HEK293 (cell line): Measurements from ENCODE around the gene SCUBE1.

Source experiments
- CTCF ChIA-PET: fragments of 350-600 bp; formaldehyde crosslinking; extraction: SDS; loops from one replicate; lab custom pipeline; 2021; ENCODE audit warnings: antibody characterized with exemption; lab: Yijun Ruan, JAX
- POLR2A ChIA-PET: fragments of 300-600 bp; formaldehyde crosslinking; extraction: SDS; loops from one replicate; lab custom pipeline; 2020; ENCODE audit warnings: antibody characterized with exemption, inconsistent platforms; lab: Yijun Ruan, JAX
- H3K27ac ChIP-seq: fragments of 200-500 bp; sonication (Bioruptor generic); 2 replicates; pipeline ENCODE4 v1.5.1; 2014; ENCODE audit warnings: low read depth, low read length, control low read depth, inconsistent platforms; ENCODE audit errors: extremely low read depth
- H3K36me3 ChIP-seq, 2 experiments: fragments of 200-500 bp in 1 of 2; sonication (Bioruptor generic) in 1 of 2; 1 replicate in 1 of 2; 2 replicates in 1 of 2; pipeline ENCODE4 v1.5.1; 2014 to 2017; ENCODE audit warnings: inconsistent platforms in 2 of 2, low read length in 2 of 2; ENCODE audit not compliant: control insufficient read depth in 2 of 2, insufficient read depth in 1 of 2
- H3K4me1 ChIP-seq: fragments of 200-500 bp; sonication (Bioruptor generic); 2 replicates; pipeline ENCODE4 v1.5.1; 2014; ENCODE audit warnings: mild to moderate bottlenecking, low read length, inconsistent platforms; ENCODE audit not compliant: control insufficient read depth, insufficient read depth
- H3K4me3 ChIP-seq: 2 replicates; pipeline ENCODE4 v1.5.1; 2011; ENCODE audit warnings: low read depth, mild to moderate bottlenecking, control low read depth, low read length, moderate library complexity
- H3K9me3 ChIP-seq: fragments of 200-500 bp; sonication (Bioruptor generic); 2 replicates; pipeline ENCODE4 v1.5.1; 2014; ENCODE audit warnings: low read depth, low read length, inconsistent platforms; ENCODE audit not compliant: control insufficient read depth, insufficient read depth
- HOXC10 ChIP-seq: sonication (generic); formaldehyde crosslinking; IDR thresholded peaks from 2 replicates; pipeline ENCODE4 v1.8.1; 2023; ENCODE audit warnings: mild to moderate bottlenecking, missing genetic modification reagents
- KLF8 ChIP-seq: fragments of 450-650 bp; formaldehyde crosslinking; IDR thresholded peaks from 2 replicates; pipeline ENCODE4 v1.5.1; 2016; ENCODE audit warnings: missing biosample characterization, missing genetic modification characterization
- MYNN ChIP-seq: fragments of 450-650 bp; formaldehyde crosslinking; IDR thresholded peaks from 2 replicates; pipeline ENCODE4 v1.5.1; 2016; ENCODE audit warnings: missing biosample characterization, missing genetic modification characterization, borderline replicate concordance
- PRDM1 ChIP-seq: fragments of 450-650 bp; formaldehyde crosslinking; IDR thresholded peaks from 2 replicates; pipeline ENCODE4; 2016; ENCODE audit warnings: missing biosample characterization, missing genetic modification characterization
- PRDM4 ChIP-seq: fragments of 450-650 bp; formaldehyde crosslinking; IDR thresholded peaks from 2 replicates; pipeline ENCODE4 v1.5.1; 2017; ENCODE audit warnings: missing biosample characterization, missing genetic modification characterization
- RBAK ChIP-seq: fragments of 450-650 bp; formaldehyde crosslinking; IDR thresholded peaks from 2 replicates; pipeline ENCODE4 v1.5.1; 2016; ENCODE audit warnings: missing biosample characterization, missing genetic modification characterization
- WT1 ChIP-seq: fragments of 450-650 bp; formaldehyde crosslinking; IDR thresholded peaks from 2 replicates; pipeline ENCODE4 v1.5.1; 2016; ENCODE audit warnings: missing biosample characterization, missing genetic modification characterization
- ZFP3 ChIP-seq: fragments of 450-650 bp; formaldehyde crosslinking; IDR thresholded peaks from 2 replicates; pipeline ENCODE4 v1.5.1; 2016; ENCODE audit warnings: low read depth, missing biosample characterization, missing genetic modification characterization
- ZNF10 ChIP-seq: fragments of 450-650 bp; formaldehyde crosslinking; IDR thresholded peaks from 2 replicates; pipeline ENCODE4 v1.5.1; 2017; ENCODE audit warnings: missing biosample characterization, missing genetic modification characterization
- ZNF112 ChIP-seq: fragments of 450-650 bp; formaldehyde crosslinking; IDR thresholded peaks from 2 replicates; pipeline ENCODE4 v1.5.0; 2017; ENCODE audit warnings: missing biosample characterization, missing genetic modification characterization
- ZNF19 ChIP-seq: fragments of 450-650 bp; formaldehyde crosslinking; IDR thresholded peaks from 2 replicates; pipeline ENCODE4; 2016; ENCODE audit warnings: missing biosample characterization, missing genetic modification characterization, low read depth
- ZNF2 ChIP-seq: fragments of 450-650 bp; formaldehyde crosslinking; IDR thresholded peaks from 2 replicates; pipeline ENCODE4 v1.5.1; 2016; ENCODE audit warnings: missing biosample characterization, missing genetic modification characterization
- ZNF214 ChIP-seq: fragments of 450-650 bp; formaldehyde crosslinking; IDR thresholded peaks from 2 replicates; pipeline ENCODE4 v1.5.1; 2017; ENCODE audit warnings: missing biosample characterization, mild to moderate bottlenecking, missing genetic modification characterization, borderline replicate concordance
- ZNF23 ChIP-seq: fragments of 450-650 bp; formaldehyde crosslinking; IDR thresholded peaks from 2 replicates; pipeline ENCODE4 v1.5.1; 2016; ENCODE audit warnings: missing biosample characterization, missing genetic modification characterization, borderline replicate concordance
- ZNF24 ChIP-seq: fragments of 450-650 bp; formaldehyde crosslinking; IDR thresholded peaks from 2 replicates; pipeline ENCODE4 v1.5.1; 2016; ENCODE audit warnings: missing biosample characterization, missing genetic modification characterization
- ZNF274 ChIP-seq, 2 experiments: fragments of 200-500 bp in 1 of 2; fragments of 450-650 bp in 1 of 2; sonication (Bioruptor generic) in 1 of 2; formaldehyde crosslinking in 1 of 2; IDR thresholded peaks; 2 replicates each; pipeline versions ENCODE4 v1.5.1 to v1.6.1; 2014 to 2016; ENCODE audit warnings: borderline replicate concordance in 1 of 2, inconsistent platforms in 1 of 2, low read length in 1 of 2, missing biosample characterization in 1 of 2, missing genetic modification characterization in 1 of 2
- ZNF311 ChIP-seq: fragments of 450-650 bp; formaldehyde crosslinking; IDR thresholded peaks from 2 replicates; pipeline ENCODE4 v1.5.1; 2017; ENCODE audit warnings: missing biosample characterization, missing genetic modification characterization, borderline replicate concordance
- ZNF433 ChIP-seq: fragments of 450-650 bp; formaldehyde crosslinking; IDR thresholded peaks from 2 replicates; pipeline ENCODE4 v1.5.1; 2016; ENCODE audit warnings: missing biosample characterization, missing genetic modification characterization, low read depth
- ZNF510 ChIP-seq: fragments of 450-650 bp; formaldehyde crosslinking; IDR thresholded peaks from 2 replicates; pipeline ENCODE4 v1.5.1; 2018; ENCODE audit warnings: mild to moderate bottlenecking, missing genetic modification characterization, missing biosample characterization; ENCODE audit not compliant: insufficient replicate concordance
- ZNF596 ChIP-seq: fragments of 450-650 bp; IDR thresholded peaks from 2 replicates; pipeline ENCODE4 v1.5.0; 2018; ENCODE audit warnings: missing biosample characterization, mild to moderate bottlenecking, missing genetic modification characterization, moderate library complexity
- ZNF621 ChIP-seq: fragments of 450-650 bp; formaldehyde crosslinking; IDR thresholded peaks from 2 replicates; pipeline ENCODE4 v1.5.1; 2017; ENCODE audit warnings: missing biosample characterization, missing genetic modification characterization
- TF ChIP-seq, protein P1 (sequence below): fragments of 450-650 bp; formaldehyde crosslinking; IDR thresholded peaks from 2 replicates; pipeline ENCODE4 v1.5.1; 2016; ENCODE audit warnings: missing biosample characterization, missing genetic modification characterization
- TF ChIP-seq, protein P2 (sequence below): fragments of 450-650 bp; formaldehyde crosslinking; IDR thresholded peaks from 2 replicates; pipeline ENCODE4 v1.5.1; 2016; ENCODE audit warnings: missing biosample characterization, missing genetic modification characterization
- TF ChIP-seq, protein P3 (sequence below): IDR thresholded peaks from 2 replicates; pipeline ENCODE4 v1.6.1; 2011; ENCODE audit warnings: mild to moderate bottlenecking, low read depth, low read length, borderline replicate concordance
- TF ChIP-seq, protein P4 (sequence below): fragments of 450-650 bp; formaldehyde crosslinking; optimal IDR thresholded peaks from 2 replicates; pipeline ENCODE3; 2016; ENCODE audit warnings: missing biosample characterization, mild to moderate bottlenecking, missing genetic modification characterization

Gene SCUBE1

GRCh38 chr22:43303751-43304150 is 39.4 kb downstream of the SCUBE1 start (continued):
- no peak for TF ChIP-seq ZNF510 (tag by site-specific recombination)
- no peak for TF ChIP-seq KLF8 (tag by site-specific recombination)
- TF ChIP-seq ZNF311 (tag by site-specific recombination), result no peak
- TF ChIP-seq, protein P1, sequence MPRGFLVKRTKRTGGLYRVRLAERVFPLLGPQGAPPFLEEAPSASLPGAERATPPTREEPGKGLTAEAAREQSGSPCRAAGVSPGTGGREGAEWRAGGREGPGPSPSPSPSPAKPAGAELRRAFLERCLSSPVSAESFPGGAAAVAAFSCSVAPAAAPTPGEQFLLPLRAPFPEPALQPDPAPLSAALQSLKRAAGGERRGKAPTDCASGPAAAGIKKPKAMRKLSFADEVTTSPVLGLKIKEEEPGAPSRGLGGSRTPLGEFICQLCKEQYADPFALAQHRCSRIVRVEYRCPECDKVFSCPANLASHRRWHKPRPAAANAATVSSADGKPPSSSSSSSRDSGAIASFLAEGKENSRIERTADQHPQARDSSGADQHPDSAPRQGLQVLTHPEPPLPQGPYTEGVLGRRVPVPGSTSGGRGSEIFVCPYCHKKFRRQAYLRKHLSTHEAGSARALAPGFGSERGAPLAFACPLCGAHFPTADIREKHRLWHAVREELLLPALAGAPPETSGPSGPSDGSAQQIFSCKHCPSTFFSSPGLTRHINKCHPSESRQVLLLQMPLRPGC (tag by site-specific recombination), result no peak
- TF ChIP-seq ZNF10 (tag by site-specific recombination), result no peak
- TF ChIP-seq WT1, result no peak
- TF ChIP-seq PRDM1 (tag by site-specific recombination), result no peak
- no peak for TF ChIP-seq PRDM4 (tag by site-specific recombination)
- TF ChIP-seq, protein P2, sequence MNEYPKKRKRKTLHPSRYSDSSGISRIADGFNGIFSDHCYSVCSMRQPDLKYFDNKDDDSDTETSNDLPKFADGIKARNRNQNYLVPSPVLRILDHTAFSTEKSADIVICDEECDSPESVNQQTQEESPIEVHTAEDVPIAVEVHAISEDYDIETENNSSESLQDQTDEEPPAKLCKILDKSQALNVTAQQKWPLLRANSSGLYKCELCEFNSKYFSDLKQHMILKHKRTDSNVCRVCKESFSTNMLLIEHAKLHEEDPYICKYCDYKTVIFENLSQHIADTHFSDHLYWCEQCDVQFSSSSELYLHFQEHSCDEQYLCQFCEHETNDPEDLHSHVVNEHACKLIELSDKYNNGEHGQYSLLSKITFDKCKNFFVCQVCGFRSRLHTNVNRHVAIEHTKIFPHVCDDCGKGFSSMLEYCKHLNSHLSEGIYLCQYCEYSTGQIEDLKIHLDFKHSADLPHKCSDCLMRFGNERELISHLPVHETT (tag by site-specific recombination), result no peak
- TF ChIP-seq ZFP3 (tag by site-specific recombination), result no peak
- no peak for TF ChIP-seq ZNF433 (tag by site-specific recombination)
- TF ChIP-seq MYNN (tag by site-specific recombination), result no peak
- TF ChIP-seq ZNF596 (tag by site-specific recombination), result no peak
- TF ChIP-seq, all 188 proteins: peak for 0

DNA sequence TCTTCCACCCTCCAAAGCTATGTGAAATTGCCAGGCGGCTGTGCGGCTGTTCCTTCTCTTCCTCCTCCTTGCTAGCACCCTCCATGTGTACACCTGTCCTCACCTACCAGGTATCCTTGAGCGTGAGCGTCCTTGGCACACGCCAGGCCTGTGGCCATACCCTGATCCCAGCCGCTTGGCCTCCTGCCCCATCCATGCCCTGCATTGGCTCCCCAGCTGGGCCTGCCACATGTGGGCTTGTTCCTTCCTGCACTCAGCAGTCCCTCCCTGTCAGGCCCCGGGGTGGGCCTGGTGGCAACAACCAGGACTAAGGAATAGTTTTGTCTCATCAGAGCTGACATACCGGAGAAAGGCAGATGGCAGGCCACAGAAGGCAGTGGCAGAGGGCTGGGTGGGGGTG is 40.0 kb downstream of the SCUBE1 start:
- H3K9me3 ChIP-seq, result no peaks in the 10 kb centered on the region
- ChIA-PET POLR2A (no interaction called here), CTCF (interaction anchor here (0.7 to 2.3 kb wide), 5 partner anchors 9 to 73 kb away, joined by 3 to 12 read pairs (median 3); no protein-coding TSS in a partner anchor)
- H3K27ac ChIP-seq, result no peak overlapping the region
- TF ChIP-seq ZNF621, result no peak
- no peak for TF ChIP-seq ZNF24
- no peak for TF ChIP-seq ZNF23
- TF ChIP-seq ZNF274 (IDR thresholded peaks at IDR 0.05; ENCODE audit: low read length), result no peak
- TF ChIP-seq ZNF274 (tag by site-specific recombination; IDR thresholded peaks at IDR 0.05; ENCODE audit: borderline replicate concordance), result no peak
- TF ChIP-seq HOXC10 (CRISPR knock-in tag), result no peak
- TF ChIP-seq, protein P3, sequence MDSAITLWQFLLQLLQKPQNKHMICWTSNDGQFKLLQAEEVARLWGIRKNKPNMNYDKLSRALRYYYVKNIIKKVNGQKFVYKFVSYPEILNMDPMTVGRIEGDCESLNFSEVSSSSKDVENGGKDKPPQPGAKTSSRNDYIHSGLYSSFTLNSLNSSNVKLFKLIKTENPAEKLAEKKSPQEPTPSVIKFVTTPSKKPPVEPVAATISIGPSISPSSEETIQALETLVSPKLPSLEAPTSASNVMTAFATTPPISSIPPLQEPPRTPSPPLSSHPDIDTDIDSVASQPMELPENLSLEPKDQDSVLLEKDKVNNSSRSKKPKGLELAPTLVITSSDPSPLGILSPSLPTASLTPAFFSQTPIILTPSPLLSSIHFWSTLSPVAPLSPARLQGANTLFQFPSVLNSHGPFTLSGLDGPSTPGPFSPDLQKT, result no peak
- no peak for TF ChIP-seq ZNF311 (tag by site-specific recombination)
- TF ChIP-seq, protein P4, sequence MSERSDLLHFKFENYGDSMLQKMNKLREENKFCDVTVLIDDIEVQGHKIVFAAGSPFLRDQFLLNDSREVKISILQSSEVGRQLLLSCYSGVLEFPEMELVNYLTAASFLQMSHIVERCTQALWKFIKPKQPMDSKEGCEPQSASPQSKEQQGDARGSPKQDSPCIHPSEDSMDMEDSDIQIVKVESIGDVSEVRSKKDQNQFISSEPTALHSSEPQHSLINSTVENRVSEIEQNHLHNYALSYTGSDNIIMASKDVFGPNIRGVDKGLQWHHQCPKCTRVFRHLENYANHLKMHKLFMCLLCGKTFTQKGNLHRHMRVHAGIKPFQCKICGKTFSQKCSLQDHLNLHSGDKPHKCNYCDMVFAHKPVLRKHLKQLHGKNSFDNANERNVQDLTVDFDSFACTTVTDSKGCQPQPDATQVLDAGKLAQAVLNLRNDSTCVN (tag by site-specific recombination), result no peak
- TF ChIP-seq ZNF214, result no peak
- TF ChIP-seq RBAK (tag by site-specific recombination), result no peak
- TF ChIP-seq ZNF112, result no peak
- no peak for TF ChIP-seq ZNF2
- TF ChIP-seq WT1, result no peak
- TF ChIP-seq ZNF19 (tag by site-specific recombination), result no peak
- H3K36me3 ChIP-seq, result no peaks in the 10 kb centered on the region
- H3K4me3 ChIP-seq, result no peak overlapping the region
- H3K4me1 ChIP-seq, result no peaks in the 10 kb centered on the region
